K562 (cell line): Measurements from ENCODE around the gene ZNF410. TPM values are rescaled to one million over a fixed set of nuclear protein-coding genes. Genes with fewer than 3 reads are reported as not detected.

Experiments used
- ELF2 ChIP-seq: fragments of 250-450 bp; sonication (Bioruptor Pico); IDR thresholded peaks from 2 replicates; pipeline ENCODE4 v1.5.0; 2021; ENCODE audit warnings: mild to moderate bottlenecking
- EP400 ChIP-seq: fragments of 450-650 bp; IDR thresholded peaks from 2 replicates; pipeline ENCODE4 v1.6.1; 2017; ENCODE audit warnings: antibody characterized with exemption, mild to moderate bottlenecking, moderate library complexity
- HIVEP1 ChIP-seq: fragments of 250-450 bp; sonication (Bioruptor Pico); IDR thresholded peaks from 2 replicates; pipeline ENCODE4 v1.4.0; 2020; ENCODE audit warnings: mild to moderate bottlenecking
- NFIX ChIP-seq: fragments of 250-450 bp; sonication (Bioruptor Pico); IDR thresholded peaks from 2 replicates; pipeline ENCODE4 v1.4.0; 2020; ENCODE audit warnings: low read depth, mild to moderate bottlenecking, moderate library complexity
- POLR2G ChIP-seq: fragments of 200-400 bp; formaldehyde crosslinking; IDR thresholded peaks from 2 replicates; pipeline ENCODE4 v1.6.1; 2017; ENCODE audit warnings: low read depth, mild to moderate bottlenecking, antibody characterized with exemption, low read length, moderate library complexity
- SIN3B ChIP-seq: fragments of 450-650 bp; IDR thresholded peaks from 2 replicates; pipeline ENCODE4 v1.6.1; 2017; ENCODE audit warnings: low read depth, mild to moderate bottlenecking, moderate library complexity
- TAF15 ChIP-seq: fragments of 200-400 bp; formaldehyde crosslinking; IDR thresholded peaks from 2 replicates; pipeline ENCODE4 v1.6.1; 2017; ENCODE audit warnings: mild to moderate bottlenecking, low read depth, low read length, moderate library complexity
- TRIM24 ChIP-seq, 2 experiments: fragments of 450-650 bp; IDR thresholded peaks; 2 replicates each; pipeline ENCODE4 v1.6.1; 2016
- ZNF184 ChIP-seq: sonication (generic); formaldehyde crosslinking; IDR thresholded peaks from 2 replicates; pipeline ENCODE4 v1.5.0; 2020; ENCODE audit warnings: missing genetic modification reagents
- ZNF212 ChIP-seq: fragments of 450-650 bp; formaldehyde crosslinking; IDR thresholded peaks from 2 replicates; pipeline ENCODE4 v1.4.0; 2020; ENCODE audit warnings: mild to moderate bottlenecking
- ZNF507 ChIP-seq: conservative IDR thresholded peaks from 2 replicates; pipeline ENCODE4 v1.6.1; 2017; ENCODE audit warnings: missing genetic modification characterization, missing compliant biosample characterization
- polyA plus RNA-seq, 8 experiments: library from polyadenylated mRNA; depleted of rRNA in 4 of 8; stranded (reverse) in 5 of 8; unstranded in 3 of 8; fragments of >200 nt; fragmentation: Nextera tagmentation in 2 of 8; fragmentation: Illumina TruSeq in 1 of 8; extraction: Ambion mirVana in 2 of 8; extraction: Trizol in 1 of 8; gene quantifications; 2 replicates each; pipeline versions ENCODE4 v1.2.1 to v1.2.3, GENCODE V29; 2011 to 2014; ENCODE audit warnings: inconsistent platforms in 1 of 8, missing spikeins in 1 of 8
- total RNA-seq, 7 experiments: library from RNA; depleted of rRNA in 6 of 7; stranded (reverse); fragments of >200 nt in 6 of 7; fragmentation: Illumina TruSeq in 2 of 7; extraction: Trizol in 2 of 7; gene quantifications; 2 replicates each; pipeline versions ENCODE4 v1.2.1 to v1.2.3, GENCODE V29; 2011 to 2021; ENCODE audit warnings: low replicate concordance in 1 of 7
- TF ChIP-seq, protein P1 (sequence below): fragments of 450-650 bp; formaldehyde crosslinking; IDR thresholded peaks from 2 replicates; pipeline ENCODE4 v1.4.0; 2022; ENCODE audit warnings: missing genetic modification characterization
- TF ChIP-seq, protein P2 (sequence below), 2 experiments: fragments of 450-650 bp; IDR thresholded peaks; 2 replicates each; pipeline ENCODE4 v1.6.1; 2018; ENCODE audit warnings: mild to moderate bottlenecking in 2 of 2, low read depth in 1 of 2; ENCODE audit not compliant: partially characterized antibody in 2 of 2
- TF ChIP-seq, protein P3 (sequence below): sonication (generic); formaldehyde crosslinking; IDR thresholded peaks from 2 replicates; pipeline ENCODE4 v1.8.1; 2023; ENCODE audit warnings: mild to moderate bottlenecking, missing genetic modification reagents

The ZNF410 gene
- total and polyA plus RNA-seq, 9 of the 15 experiments (the other 6 are each of a cell fraction or from before 2014, with no cell fraction given) = 20.5 to 64.8 (median 38.7) TPM

DNA sequence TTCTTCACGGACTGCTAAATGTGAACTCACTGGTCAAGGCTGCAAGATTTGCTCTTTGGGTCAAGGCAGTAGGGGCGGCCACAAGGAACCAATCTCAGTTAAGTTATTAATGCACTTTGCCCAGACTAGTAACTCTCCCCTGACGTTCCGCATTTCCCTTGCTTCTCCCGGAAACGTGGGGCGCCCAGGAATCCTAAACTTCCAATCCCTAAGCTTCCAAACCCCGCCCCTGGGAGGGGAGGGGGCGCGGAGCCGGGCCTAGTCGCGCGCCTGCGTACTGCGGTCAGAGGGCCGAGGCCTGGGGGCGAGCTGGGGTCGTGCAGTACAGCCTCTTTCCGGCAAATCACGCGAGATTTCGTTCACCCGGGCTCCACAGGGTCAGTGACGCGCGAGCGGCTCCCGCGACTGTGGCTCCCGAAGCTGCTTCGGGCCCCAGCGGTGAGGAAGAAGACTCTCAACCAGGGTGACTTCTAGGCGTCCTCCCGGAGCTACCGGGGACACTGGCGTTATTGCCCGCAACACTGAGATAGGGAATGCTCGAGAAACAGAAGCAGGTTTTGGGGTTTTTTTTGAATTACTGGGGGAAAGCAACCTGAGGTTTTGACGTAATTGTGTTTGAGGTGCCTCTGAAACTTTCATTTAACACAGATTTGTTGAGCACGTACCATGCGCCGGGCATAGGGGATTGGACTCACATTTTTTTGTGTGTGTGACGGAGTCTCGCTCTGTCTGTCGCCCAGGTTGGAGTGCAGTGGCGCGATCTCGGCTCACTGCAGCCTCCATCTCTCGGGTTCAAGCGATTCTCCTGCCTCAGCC is 34.9 kb upstream of the ZNF410 start, which contains the start of gene PTGR2 (continued):
- peak; percentile 88 for TF ChIP-seq POLR2G
- no peak for TF ChIP-seq ZNF184 (CRISPR knock-in tag)
- TF ChIP-seq, protein P1, sequence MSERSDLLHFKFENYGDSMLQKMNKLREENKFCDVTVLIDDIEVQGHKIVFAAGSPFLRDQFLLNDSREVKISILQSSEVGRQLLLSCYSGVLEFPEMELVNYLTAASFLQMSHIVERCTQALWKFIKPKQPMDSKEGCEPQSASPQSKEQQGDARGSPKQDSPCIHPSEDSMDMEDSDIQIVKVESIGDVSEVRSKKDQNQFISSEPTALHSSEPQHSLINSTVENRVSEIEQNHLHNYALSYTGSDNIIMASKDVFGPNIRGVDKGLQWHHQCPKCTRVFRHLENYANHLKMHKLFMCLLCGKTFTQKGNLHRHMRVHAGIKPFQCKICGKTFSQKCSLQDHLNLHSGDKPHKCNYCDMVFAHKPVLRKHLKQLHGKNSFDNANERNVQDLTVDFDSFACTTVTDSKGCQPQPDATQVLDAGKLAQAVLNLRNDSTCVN = 0 out of 2 replicates have a peak, but pooled peaks have one; percentile 34
- no peak for TF ChIP-seq SIN3B
- no peak for TF ChIP-seq TRIM24 (IDR thresholded peaks at IDR 0.05)
- no peak for TF ChIP-seq ZNF507
- TF ChIP-seq HIVEP1 (CRISPR knock-in tag) = no peak
- TF ChIP-seq EP400 = no peak
- no peak for TF ChIP-seq TAF15
- TF ChIP-seq ELF2 (CRISPR knock-in tag) = 0 out of 2 replicates have a peak, but pooled peaks have one; percentile 24
- TF ChIP-seq ZNF212 = no peak
- TF ChIP-seq, protein P2, sequence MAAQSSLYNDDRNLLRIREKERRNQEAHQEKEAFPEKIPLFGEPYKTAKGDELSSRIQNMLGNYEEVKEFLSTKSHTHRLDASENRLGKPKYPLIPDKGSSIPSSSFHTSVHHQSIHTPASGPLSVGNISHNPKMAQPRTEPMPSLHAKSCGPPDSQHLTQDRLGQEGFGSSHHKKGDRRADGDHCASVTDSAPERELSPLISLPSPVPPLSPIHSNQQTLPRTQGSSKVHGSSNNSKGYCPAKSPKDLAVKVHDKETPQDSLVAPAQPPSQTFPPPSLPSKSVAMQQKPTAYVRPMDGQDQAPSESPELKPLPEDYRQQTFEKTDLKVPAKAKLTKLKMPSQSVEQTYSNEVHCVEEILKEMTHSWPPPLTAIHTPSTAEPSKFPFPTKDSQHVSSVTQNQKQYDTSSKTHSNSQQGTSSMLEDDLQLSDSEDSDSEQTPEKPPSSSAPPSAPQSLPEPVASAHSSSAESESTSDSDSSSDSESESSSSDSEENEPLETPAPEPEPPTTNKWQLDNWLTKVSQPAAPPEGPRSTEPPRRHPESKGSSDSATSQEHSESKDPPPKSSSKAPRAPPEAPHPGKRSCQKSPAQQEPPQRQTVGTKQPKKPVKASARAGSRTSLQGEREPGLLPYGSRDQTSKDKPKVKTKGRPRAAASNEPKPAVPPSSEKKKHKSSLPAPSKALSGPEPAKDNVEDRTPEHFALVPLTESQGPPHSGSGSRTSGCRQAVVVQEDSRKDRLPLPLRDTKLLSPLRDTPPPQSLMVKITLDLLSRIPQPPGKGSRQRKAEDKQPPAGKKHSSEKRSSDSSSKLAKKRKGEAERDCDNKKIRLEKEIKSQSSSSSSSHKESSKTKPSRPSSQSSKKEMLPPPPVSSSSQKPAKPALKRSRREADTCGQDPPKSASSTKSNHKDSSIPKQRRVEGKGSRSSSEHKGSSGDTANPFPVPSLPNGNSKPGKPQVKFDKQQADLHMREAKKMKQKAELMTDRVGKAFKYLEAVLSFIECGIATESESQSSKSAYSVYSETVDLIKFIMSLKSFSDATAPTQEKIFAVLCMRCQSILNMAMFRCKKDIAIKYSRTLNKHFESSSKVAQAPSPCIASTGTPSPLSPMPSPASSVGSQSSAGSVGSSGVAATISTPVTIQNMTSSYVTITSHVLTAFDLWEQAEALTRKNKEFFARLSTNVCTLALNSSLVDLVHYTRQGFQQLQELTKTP (IDR thresholded peaks at IDR 0.05; ENCODE audit: low read depth in 1 of 2, partially characterized antibody in 2 of 2) = peak; percentile 21 to 28
- TF ChIP-seq, protein P3, sequence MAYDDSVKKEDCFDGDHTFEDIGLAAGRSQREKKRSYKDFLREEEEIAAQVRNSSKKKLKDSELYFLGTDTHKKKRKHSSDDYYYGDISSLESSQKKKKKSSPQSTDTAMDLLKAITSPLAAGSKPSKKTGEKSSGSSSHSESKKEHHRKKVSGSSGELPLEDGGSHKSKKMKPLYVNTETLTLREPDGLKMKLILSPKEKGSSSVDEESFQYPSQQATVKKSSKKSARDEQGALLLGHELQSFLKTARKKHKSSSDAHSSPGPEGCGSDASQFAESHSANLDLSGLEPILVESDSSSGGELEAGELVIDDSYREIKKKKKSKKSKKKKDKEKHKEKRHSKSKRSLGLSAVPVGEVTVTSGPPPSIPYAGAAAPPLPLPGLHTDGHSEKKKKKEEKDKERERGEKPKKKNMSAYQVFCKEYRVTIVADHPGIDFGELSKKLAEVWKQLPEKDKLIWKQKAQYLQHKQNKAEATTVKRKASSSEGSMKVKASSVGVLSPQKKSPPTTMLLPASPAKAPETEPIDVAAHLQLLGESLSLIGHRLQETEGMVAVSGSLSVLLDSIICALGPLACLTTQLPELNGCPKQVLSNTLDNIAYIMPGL (CRISPR knock-in tag) = no peak
- TF ChIP-seq NFIX (CRISPR knock-in tag) = no peak
